HG02763 (cell line): ENCODE results near the gene IFITM1.
"Not testable (repeated sequence)": the region's sequence is repeated elsewhere in the genome, so short reads cannot be mapped to it uniquely, and the experiment has no call there.

Source experiments
- ATAC-seq: cut with Tn5 transposase; IDR thresholded peaks from one replicate; pipeline ENCODE4 v1.9.1; 2021; ENCODE audit warnings: mild to moderate bottlenecking, moderate library complexity; ENCODE audit not compliant: unreplicated experiment

IFITM1 gene

GRCh38 chr11:282630-283360 is 31.0 kb upstream of the IFITM1 start:
- no peak for ATAC-seq

GRCh38 chr11:283405-284104 is 30.3 kb upstream of the IFITM1 start:
- ATAC-seq, result no peak

GRCh38 chr11:284105-285020 is 29.5 kb upstream of the IFITM1 start:
- no peak for ATAC-seq

GRCh38 chr11:285021-285893 is 28.6 kb upstream of the IFITM1 start:
- ATAC-seq, result no peak

GRCh38 chr11:285894-286220 is 28.0 kb upstream of the IFITM1 start:
- no peak for ATAC-seq

- not testable (repeated sequence) for ATAC-seq
Measured at GRCh38 chr11:286977-287820, 26.6 kb upstream of the IFITM1 start.

- no peak for ATAC-seq
Measured at GRCh38 chr11:287821-288477, 25.9 kb upstream of the IFITM1 start.

GRCh38 chr11:288478-289397 is 25.1 kb upstream of the IFITM1 start, which contains the start of gene PGGHG:
PGGHG (plus strand) TSS chr11:289126; CDS start chr11:289817, 691 bp downstream.
- ATAC-seq, result peak; percentile 51

GRCh38 chr11:289398-289711 is 24.5 kb upstream of the IFITM1 start:
- ATAC-seq, result no peak

- no peak for ATAC-seq
Measured at GRCh38 chr11:289712-290620, 23.9 kb upstream of the IFITM1 start.

GRCh38 chr11:290621-291231 is 23.1 kb upstream of the IFITM1 start:
- no peak for ATAC-seq

- no peak for ATAC-seq
Measured at GRCh38 chr11:291281-292210, 22.3 kb upstream of the IFITM1 start.

GRCh38 chr11:292211-293121 is 21.4 kb upstream of the IFITM1 start:
- ATAC-seq, result no peak

- no peak for ATAC-seq
Measured at GRCh38 chr11:293271-293851, 20.5 kb upstream of the IFITM1 start.
